Measurements from ENCODE around the gene HMG20A.

The HMG20A gene

GRCh38 chr15:77412972-77413698 lies 7.6 kb upstream of the HMG20A start:
- WGBS, 2 donors (ENCODE audit: extremely low coverage in 2 of 2, insufficient read length in 2 of 2, insufficient replicate concordance in 1 of 2), result no CpG with 5 or more reads among the region's 2 CpGs
- H2BK5ac ChIP-seq (ENCODE audit: low read length), result no peak overlapping the region
- H3K4me3 ChIP-seq (ENCODE audit: low read length in 2 of 2), result no peak overlapping the region
- no peaks in the 10 kb centered on the region for H3K9me3 ChIP-seq (replicated peaks in 1 of 2; ENCODE audit: control insufficient read depth in 2 of 2, insufficient read depth in 1 of 2, low read depth in 1 of 2, low read length in 2 of 2)
- H3K4me1 ChIP-seq (ENCODE audit: control insufficient read depth in 2 of 2, insufficient read depth in 1 of 2, low read depth in 1 of 2, low read length in 2 of 2), result peaks cover 0 to 6% of the 10 kb centered on the region in 2 donors
- H2BK12ac ChIP-seq (ENCODE audit: low read length), result no peak overlapping the region
- DNase-seq (ENCODE audit: low spot score), result no peak
- H3K36me3 ChIP-seq (replicated peaks in 1 of 2; ENCODE audit: control insufficient read depth in 2 of 2, insufficient read depth in 2 of 2, low read length in 2 of 2), result no peaks in the 10 kb centered on the region
- no peak overlapping the region for H4K91ac ChIP-seq (ENCODE audit: low read depth, low read length, poor library complexity)
- H3K4ac ChIP-seq (ENCODE audit: low read length), result no peak overlapping the region
- no peak overlapping the region for H3K18ac ChIP-seq (ENCODE audit: low read length)
- H2AFZ ChIP-seq (ENCODE audit: low read length), result no peak overlapping the region
- H2BK15ac ChIP-seq (ENCODE audit: low read length), result no peak overlapping the region
- H3K23ac ChIP-seq (ENCODE audit: low read depth, low read length, poor library complexity), result no peak overlapping the region
- H3K27ac ChIP-seq (replicated peaks; ENCODE audit: low read length), result no peak overlapping the region
- no peak overlapping the region for H4K8ac ChIP-seq (ENCODE audit: low read depth, low read length)
- H2AK5ac ChIP-seq (ENCODE audit: low read depth, low read length), result no peak overlapping the region
- no peak overlapping the region for H3K9ac ChIP-seq (ENCODE audit: low read depth, low read length, poor library complexity)
- H3K4me2 ChIP-seq (ENCODE audit: insufficient read depth, low read length, poor library complexity, severe bottlenecking), result no peak overlapping the region
- no peak overlapping the region for H3K14ac ChIP-seq (ENCODE audit: low read length)
- peaks cover 2% of the 10 kb centered on the region for H3K79me1 ChIP-seq (ENCODE audit: low read depth, low read length)
- H2BK120ac ChIP-seq (ENCODE audit: low read depth, low read length), result no peak overlapping the region
- H3K27me3 ChIP-seq (ENCODE audit: control insufficient read depth in 3 of 3, insufficient read depth in 3 of 3, low read depth in 1 of 3, low read length in 3 of 3), result no peaks in the 10 kb centered on the region

GRCh38 chr15:77413699-77414349 lies 6.9 kb upstream of the HMG20A start:
- DNase-seq (ENCODE audit: low spot score), result no peak
- Histone ChIP-seq H3K18ac (ENCODE audit: low read length) (no peak overlapping the region), H3K9ac (ENCODE audit: low read depth, low read length, poor library complexity) (no peak overlapping the region), H3K14ac (ENCODE audit: low read length) (no peak overlapping the region), H3K4me3 (ENCODE audit: low read length in 2 of 2) (no peak overlapping the region), H2BK120ac (ENCODE audit: low read depth, low read length) (no peak overlapping the region), H3K4me1 (ENCODE audit: control insufficient read depth in 2 of 2, insufficient read depth in 1 of 2, low read depth in 1 of 2, low read length in 2 of 2) (peaks cover 0 to 8% of the 10 kb centered on the region in 2 donors), H4K8ac (ENCODE audit: low read depth, low read length) (no peak overlapping the region), H2BK5ac (ENCODE audit: low read length) (no peak overlapping the region), H3K27me3 (ENCODE audit: control insufficient read depth in 3 of 3, insufficient read depth in 3 of 3, low read depth in 1 of 3, low read length in 3 of 3) (no peaks in the 10 kb centered on the region), H3K36me3 (replicated peaks in 1 of 2; ENCODE audit: control insufficient read depth in 2 of 2, insufficient read depth in 2 of 2, low read length in 2 of 2) (no peaks in the 10 kb centered on the region), H2AFZ (ENCODE audit: low read length) (no peak overlapping the region), H3K23ac (ENCODE audit: low read depth, low read length, poor library complexity) (no peak overlapping the region), H2BK15ac (ENCODE audit: low read length) (no peak overlapping the region), H3K79me1 (ENCODE audit: low read depth, low read length) (peaks cover 2% of the 10 kb centered on the region), H2BK12ac (ENCODE audit: low read length) (no peak overlapping the region), H3K4ac (ENCODE audit: low read length) (no peak overlapping the region), H3K27ac (replicated peaks; ENCODE audit: low read length) (no peak overlapping the region), H3K9me3 (replicated peaks in 1 of 2; ENCODE audit: control insufficient read depth in 2 of 2, insufficient read depth in 1 of 2, low read depth in 1 of 2, low read length in 2 of 2) (no peaks in the 10 kb centered on the region), H3K4me2 (ENCODE audit: insufficient read depth, low read length, poor library complexity, severe bottlenecking) (no peak overlapping the region), H4K91ac (ENCODE audit: low read depth, low read length, poor library complexity) (no peak overlapping the region), H2AK5ac (ENCODE audit: low read depth, low read length) (no peak overlapping the region)
- WGBS, 2 donors (ENCODE audit: extremely low coverage in 2 of 2, insufficient read length in 2 of 2, insufficient replicate concordance in 1 of 2), result no CpG with 5 or more reads among the region's 4 CpGs

- Histone ChIP-seq H3K27me3 (ENCODE audit: control insufficient read depth in 3 of 3, insufficient read depth in 3 of 3, low read depth in 1 of 3, low read length in 3 of 3) (no peaks in the 10 kb centered on the region), H3K4me2 (ENCODE audit: insufficient read depth, low read length, poor library complexity, severe bottlenecking) (no peak overlapping the region), H4K8ac (ENCODE audit: low read depth, low read length) (no peak overlapping the region), H3K9ac (ENCODE audit: low read depth, low read length, poor library complexity) (no peak overlapping the region), H3K23ac (ENCODE audit: low read depth, low read length, poor library complexity) (no peak overlapping the region), H4K91ac (ENCODE audit: low read depth, low read length, poor library complexity) (no peak overlapping the region), H3K18ac (ENCODE audit: low read length) (no peak overlapping the region), H3K4ac (ENCODE audit: low read length) (no peak overlapping the region), H3K36me3 (replicated peaks in 1 of 2; ENCODE audit: control insufficient read depth in 2 of 2, insufficient read depth in 2 of 2, low read length in 2 of 2) (no peaks in the 10 kb centered on the region), H3K4me1 (ENCODE audit: control insufficient read depth in 2 of 2, insufficient read depth in 1 of 2, low read depth in 1 of 2, low read length in 2 of 2) (peaks cover 0 to 8% of the 10 kb centered on the region in 2 donors), H2AFZ (ENCODE audit: low read length) (no peak overlapping the region), H3K27ac (replicated peaks; ENCODE audit: low read length) (no peak overlapping the region), H2AK5ac (ENCODE audit: low read depth, low read length) (no peak overlapping the region), H2BK5ac (ENCODE audit: low read length) (no peak overlapping the region), H2BK15ac (ENCODE audit: low read length) (no peak overlapping the region), H2BK120ac (ENCODE audit: low read depth, low read length) (no peak overlapping the region), H3K79me1 (ENCODE audit: low read depth, low read length) (peaks cover 3% of the 10 kb centered on the region), H3K9me3 (replicated peaks in 1 of 2; ENCODE audit: control insufficient read depth in 2 of 2, insufficient read depth in 1 of 2, low read depth in 1 of 2, low read length in 2 of 2) (no peaks in the 10 kb centered on the region), H2BK12ac (ENCODE audit: low read length) (no peak overlapping the region), H3K4me3 (ENCODE audit: low read length in 2 of 2) (no peak overlapping the region), H3K14ac (ENCODE audit: low read length) (no peak overlapping the region)
- DNase-seq (ENCODE audit: low spot score), result no peak
- no CpG with 5 or more reads among the region's 2 CpGs for WGBS, 2 donors (ENCODE audit: extremely low coverage in 2 of 2, insufficient read length in 2 of 2, insufficient replicate concordance in 1 of 2)
Measured at GRCh38 chr15:77414789-77415442, 5.8 kb upstream of the HMG20A start.

GRCh38 chr15:77415450-77416147 lies 5.1 kb upstream of the HMG20A start:
- Histone ChIP-seq H3K23ac (ENCODE audit: low read depth, low read length, poor library complexity) (no peak overlapping the region), H3K36me3 (replicated peaks in 1 of 2; ENCODE audit: control insufficient read depth in 2 of 2, insufficient read depth in 2 of 2, low read length in 2 of 2) (no peaks in the 10 kb centered on the region), H3K14ac (ENCODE audit: low read length) (no peak overlapping the region), H3K18ac (ENCODE audit: low read length) (no peak overlapping the region), H4K8ac (ENCODE audit: low read depth, low read length) (no peak overlapping the region), H3K4me3 (ENCODE audit: low read length in 2 of 2) (no peak overlapping the region), H3K9ac (ENCODE audit: low read depth, low read length, poor library complexity) (no peak overlapping the region), H3K4me2 (ENCODE audit: insufficient read depth, low read length, poor library complexity, severe bottlenecking) (no peak overlapping the region), H3K27ac (replicated peaks; ENCODE audit: low read length) (no peak overlapping the region), H2BK120ac (ENCODE audit: low read depth, low read length) (no peak overlapping the region), H3K4me1 (ENCODE audit: control insufficient read depth in 2 of 2, insufficient read depth in 1 of 2, low read depth in 1 of 2, low read length in 2 of 2) (peaks cover 0 to 8% of the 10 kb centered on the region in 2 donors), H2BK15ac (ENCODE audit: low read length) (no peak overlapping the region), H2BK5ac (ENCODE audit: low read length) (no peak overlapping the region), H3K9me3 (replicated peaks in 1 of 2; ENCODE audit: control insufficient read depth in 2 of 2, insufficient read depth in 1 of 2, low read depth in 1 of 2, low read length in 2 of 2) (no peaks in the 10 kb centered on the region), H4K91ac (ENCODE audit: low read depth, low read length, poor library complexity) (no peak overlapping the region), H3K79me1 (ENCODE audit: low read depth, low read length) (peaks cover 3% of the 10 kb centered on the region), H2AFZ (ENCODE audit: low read length) (no peak overlapping the region), H3K27me3 (ENCODE audit: control insufficient read depth in 3 of 3, insufficient read depth in 3 of 3, low read depth in 1 of 3, low read length in 3 of 3) (no peaks in the 10 kb centered on the region), H3K4ac (ENCODE audit: low read length) (no peak overlapping the region), H2AK5ac (ENCODE audit: low read depth, low read length) (no peak overlapping the region), H2BK12ac (ENCODE audit: low read length) (no peak overlapping the region)
- no peak for DNase-seq (ENCODE audit: low spot score)
- WGBS, 2 donors (ENCODE audit: extremely low coverage in 2 of 2, insufficient read length in 2 of 2, insufficient replicate concordance in 1 of 2), result no CpG with 5 or more reads among the region's 4 CpGs

All from neuronal stem cell (in vitro differentiated cells).